Stimulated activated naive CD8-positive, alpha-beta T cell treated with anti-CD3 and anti-CD28 coated beads, Interleukin-15, Interleukin-2, amounts not matched to agents 100 ng/mL and 50 ng/mL, for 24 hours (primary cell): ENCODE data around the gene C13orf46.

Experiments used
- H3K27ac Mint-ChIP-seq: one replicate; pipeline ENCODE4 v1.8.0; 2021; ENCODE audit warnings: mild to moderate bottlenecking, mixed read lengths
- H3K27me3 Mint-ChIP-seq: one replicate; pipeline ENCODE4 v1.8.0; 2021; ENCODE audit warnings: mixed read lengths
- H3K36me3 Mint-ChIP-seq: one replicate; pipeline ENCODE4 v1.8.0; 2021; ENCODE audit warnings: low read depth, mixed read lengths
- H3K4me1 Mint-ChIP-seq: one replicate; pipeline ENCODE4 v1.8.0; 2021; ENCODE audit warnings: low read depth, mixed read lengths
- H3K4me3 Mint-ChIP-seq: one replicate; pipeline ENCODE4 v1.8.0; 2021; ENCODE audit warnings: mild to moderate bottlenecking, mixed read lengths
- H3K9me3 Mint-ChIP-seq: one replicate; pipeline ENCODE4 v1.8.0; 2021; ENCODE audit warnings: mixed read lengths

The C13orf46 gene

GRCh38 chr13:113950451-113951245, 23.2 kb downstream of the C13orf46 start:
- no peaks in the 10 kb centered on the region for H3K27me3 Mint-ChIP-seq
- H3K27ac Mint-ChIP-seq: no peak overlapping the region
- H3K4me3 Mint-ChIP-seq: no peak overlapping the region
- no peaks in the 10 kb centered on the region for H3K4me1 Mint-ChIP-seq
- H3K9me3 Mint-ChIP-seq: no peaks in the 10 kb centered on the region
- H3K36me3 Mint-ChIP-seq: peaks cover 12% of the 10 kb centered on the region

GRCh38 chr13:113949546-113949945, 24.3 kb downstream of the C13orf46 start:
- Mint-ChIP-seq H3K27ac (no peak overlapping the region), H3K27me3 (no peaks in the 10 kb centered on the region), H3K36me3 (peaks cover under 1% of the 10 kb centered on the region), H3K9me3 (no peaks in the 10 kb centered on the region), H3K4me1 (no peaks in the 10 kb centered on the region), H3K4me3 (no peak overlapping the region)

DNA sequence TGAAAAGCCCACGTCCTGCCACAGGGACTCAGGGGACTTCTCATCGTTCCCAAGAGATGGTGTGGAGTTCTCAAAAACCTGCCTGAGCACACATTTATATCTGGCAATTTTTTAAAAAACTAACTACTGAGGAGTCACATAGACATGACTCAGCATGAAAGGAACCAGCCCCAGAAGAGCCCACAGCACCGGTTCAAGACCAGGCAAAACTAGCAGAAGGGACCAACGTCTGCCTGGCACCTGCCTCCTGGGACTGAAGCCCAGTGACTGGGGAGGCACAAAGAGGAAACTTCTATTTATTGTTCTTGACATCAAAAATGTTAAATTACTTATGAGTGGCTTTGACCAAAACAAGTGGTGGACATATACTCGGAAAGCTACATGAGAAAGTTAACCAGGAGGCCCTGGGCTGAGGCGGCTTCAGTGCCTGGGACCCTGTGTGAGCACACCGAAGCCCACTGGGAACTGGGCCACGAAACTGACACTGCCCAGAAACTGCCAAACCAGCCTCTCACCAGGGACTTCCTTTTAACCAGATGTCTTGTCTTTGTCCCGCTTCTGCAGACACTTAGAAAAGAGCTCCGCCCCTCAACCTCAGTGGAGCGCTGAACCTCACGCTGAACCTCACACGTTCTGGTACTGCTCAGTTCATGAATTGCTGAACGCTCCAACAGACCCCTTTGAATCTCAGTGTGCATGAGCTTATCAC, 25.7 kb downstream of the C13orf46 start:
- no peaks in the 10 kb centered on the region for H3K27me3 Mint-ChIP-seq
- no peak overlapping the region for H3K27ac Mint-ChIP-seq
- no peaks in the 10 kb centered on the region for H3K36me3 Mint-ChIP-seq
- H3K9me3 Mint-ChIP-seq: no peaks in the 10 kb centered on the region
- H3K4me3 Mint-ChIP-seq: no peak overlapping the region
- no peaks in the 10 kb centered on the region for H3K4me1 Mint-ChIP-seq

DNA sequence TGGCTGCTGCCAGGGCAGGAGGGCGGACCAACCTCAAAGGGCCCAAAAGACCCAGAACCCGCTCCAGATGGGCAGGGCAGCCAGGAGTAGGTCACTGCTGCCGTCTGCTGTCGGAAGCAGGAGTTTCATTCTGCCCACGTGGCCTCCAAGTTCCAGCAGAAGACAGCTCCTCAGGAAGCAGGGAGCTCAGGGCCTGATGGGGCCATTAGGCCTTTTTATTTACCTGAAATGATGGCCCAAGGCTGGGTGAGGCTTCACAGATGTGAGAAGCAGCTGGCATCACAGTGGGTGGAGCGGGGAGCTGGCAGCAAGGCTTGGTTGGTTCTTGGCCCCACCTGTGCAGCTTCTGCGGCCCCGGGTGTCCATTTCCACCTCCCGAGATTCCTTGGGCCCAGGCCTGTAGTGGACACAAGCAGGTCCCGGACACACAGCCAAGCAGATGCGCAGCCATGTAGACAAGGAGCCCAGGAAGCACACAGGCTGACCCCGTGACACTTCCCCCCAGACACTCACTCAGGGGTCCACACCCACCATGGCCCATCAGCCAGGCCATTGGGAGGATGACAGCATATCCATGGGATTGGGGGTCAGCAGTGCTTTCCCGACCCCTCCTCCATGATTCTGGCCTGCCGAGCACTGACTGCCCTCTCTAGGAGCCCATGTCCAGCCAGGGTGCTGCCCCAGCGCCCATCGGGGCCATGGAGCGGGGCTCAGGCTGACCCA, 26.4 kb downstream of the C13orf46 start:
- no peak overlapping the region for H3K4me3 Mint-ChIP-seq
- H3K9me3 Mint-ChIP-seq: no peaks in the 10 kb centered on the region
- H3K27ac Mint-ChIP-seq: no peak overlapping the region

DNA sequence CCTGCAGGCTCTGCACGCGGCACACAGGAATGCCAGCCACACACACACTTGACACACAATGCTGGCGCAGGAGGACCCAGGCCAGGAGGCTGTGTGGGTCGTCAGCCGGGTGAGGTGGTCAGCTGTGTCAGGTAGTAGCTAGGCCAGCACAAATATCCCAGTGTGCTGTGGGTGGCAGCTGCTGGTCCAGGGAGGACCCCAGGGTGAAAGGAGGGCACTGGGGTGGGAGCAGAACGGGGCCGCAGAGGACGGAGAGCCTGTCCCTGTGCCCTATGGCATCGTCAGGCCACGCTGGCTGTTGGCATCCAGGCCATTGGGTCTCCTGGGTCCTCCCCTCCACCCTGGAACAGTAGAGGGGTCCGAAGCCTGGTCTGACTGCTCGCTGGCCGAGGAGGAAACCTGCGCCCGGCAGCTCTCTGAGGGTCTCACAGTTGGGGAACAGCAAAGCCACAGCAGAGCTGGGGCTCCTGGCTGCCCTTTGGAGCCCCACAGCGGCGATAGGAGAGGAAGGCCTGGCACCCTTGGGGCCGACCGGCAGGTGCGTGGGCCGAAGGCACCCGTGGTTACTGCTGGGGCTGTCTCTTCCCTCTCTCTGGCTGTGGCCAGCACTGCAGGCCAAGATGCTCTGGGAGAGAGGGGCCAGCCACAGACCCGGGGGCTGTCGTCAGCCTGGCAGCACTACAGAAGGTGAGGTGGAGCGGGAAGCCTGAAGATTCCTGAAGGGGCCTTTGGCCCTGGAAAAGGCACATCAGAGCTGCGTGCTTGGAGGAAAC, 27.3 kb downstream of the C13orf46 start:
- H3K27me3 Mint-ChIP-seq: no peaks in the 10 kb centered on the region
- no peaks in the 10 kb centered on the region for H3K4me1 Mint-ChIP-seq
- H3K36me3 Mint-ChIP-seq: no peaks in the 10 kb centered on the region
- H3K4me3 Mint-ChIP-seq: no peak overlapping the region
- no peak overlapping the region for H3K27ac Mint-ChIP-seq
- H3K9me3 Mint-ChIP-seq: no peaks in the 10 kb centered on the region

More for the DNA sequence above, 26.4 kb downstream of the C13orf46 start:
- no peaks in the 10 kb centered on the region for H3K36me3 Mint-ChIP-seq
- H3K27me3 Mint-ChIP-seq: no peaks in the 10 kb centered on the region
- no peaks in the 10 kb centered on the region for H3K4me1 Mint-ChIP-seq

DNA sequence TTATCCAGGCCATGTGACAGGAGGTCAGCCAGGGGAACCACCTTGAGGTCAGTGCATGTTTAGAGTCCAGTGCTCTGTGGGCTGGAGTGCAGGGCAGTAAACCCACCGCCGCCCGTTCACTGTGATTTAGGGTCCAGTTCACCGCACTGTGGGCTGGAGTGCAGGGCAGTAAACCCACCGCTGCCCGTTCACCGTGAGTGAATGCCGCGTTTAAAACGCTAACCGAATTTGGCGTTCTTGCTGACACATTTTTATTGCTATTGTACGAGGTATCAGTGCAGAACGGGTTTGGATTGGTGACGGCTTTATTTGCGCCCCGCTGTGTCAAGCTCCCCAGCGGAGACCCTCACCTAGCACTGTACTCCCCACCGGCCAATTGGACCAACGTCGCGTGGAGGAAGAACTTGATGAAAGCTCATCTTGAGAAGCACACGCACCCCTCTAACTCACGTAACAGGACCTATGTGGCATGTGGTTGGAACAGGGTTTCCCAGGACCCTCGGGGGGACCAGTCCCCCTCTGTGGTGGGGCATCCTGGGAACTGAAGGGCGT, 27.9 kb downstream of the C13orf46 start:
- no peaks in the 10 kb centered on the region for H3K4me1 Mint-ChIP-seq
- H3K27ac Mint-ChIP-seq: no peak overlapping the region

DNA sequence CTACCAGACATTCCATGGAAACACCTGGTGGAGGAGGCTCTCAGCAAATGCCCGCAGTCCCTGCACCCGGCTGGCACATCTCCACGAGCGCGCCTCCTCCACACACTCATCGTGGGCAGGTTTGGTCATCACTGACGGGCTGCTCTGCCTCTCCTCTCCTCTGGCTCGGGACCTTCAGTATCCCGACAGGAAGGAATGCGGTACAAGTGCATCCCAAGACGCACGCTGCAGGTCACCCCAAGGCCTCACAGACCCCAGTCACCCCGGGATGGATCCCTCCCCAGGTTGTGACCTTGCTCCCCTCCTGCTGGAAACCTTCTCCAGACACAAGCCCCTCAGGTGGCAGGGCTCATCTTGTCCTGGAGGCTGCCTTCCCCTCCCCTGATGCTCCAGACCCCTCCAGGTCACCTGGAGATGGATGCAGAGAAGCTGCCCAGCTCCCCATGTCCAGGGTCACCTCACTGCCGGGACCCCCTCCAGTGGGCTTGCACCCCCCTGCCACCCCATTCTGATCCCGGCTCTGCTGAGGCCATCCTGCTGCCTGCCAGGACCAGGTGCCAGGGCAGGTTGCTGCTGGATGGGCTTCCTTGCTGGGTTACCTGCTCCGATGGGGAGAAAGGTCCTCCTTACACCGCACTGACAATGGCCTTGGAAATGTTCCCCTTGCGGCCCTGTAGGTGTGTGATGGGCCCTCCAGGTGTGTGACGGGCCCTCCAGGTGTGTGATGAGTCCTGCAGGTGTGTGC, 29.9 kb downstream of the C13orf46 start:
- no peaks in the 10 kb centered on the region for H3K36me3 Mint-ChIP-seq
- H3K9me3 Mint-ChIP-seq: no peaks in the 10 kb centered on the region
- no peaks in the 10 kb centered on the region for H3K4me1 Mint-ChIP-seq
- no peak overlapping the region for H3K4me3 Mint-ChIP-seq
- no peak overlapping the region for H3K27ac Mint-ChIP-seq
- no peaks in the 10 kb centered on the region for H3K27me3 Mint-ChIP-seq

More for the DNA sequence above, 27.9 kb downstream of the C13orf46 start:
- Mint-ChIP-seq H3K27me3 (no peaks in the 10 kb centered on the region), H3K36me3 (no peaks in the 10 kb centered on the region), H3K9me3 (no peaks in the 10 kb centered on the region), H3K4me3 (no peak overlapping the region)

- H3K4me1 Mint-ChIP-seq: no peaks in the 10 kb centered on the region
- no peaks in the 10 kb centered on the region for H3K36me3 Mint-ChIP-seq
- H3K9me3 Mint-ChIP-seq: no peaks in the 10 kb centered on the region
- H3K27ac Mint-ChIP-seq: no peak overlapping the region
- no peak overlapping the region for H3K4me3 Mint-ChIP-seq
- H3K27me3 Mint-ChIP-seq: no peaks in the 10 kb centered on the region
These were observed 31.2 kb downstream of the C13orf46 start for GRCh38 chr13:113942591-113943103.

DNA sequence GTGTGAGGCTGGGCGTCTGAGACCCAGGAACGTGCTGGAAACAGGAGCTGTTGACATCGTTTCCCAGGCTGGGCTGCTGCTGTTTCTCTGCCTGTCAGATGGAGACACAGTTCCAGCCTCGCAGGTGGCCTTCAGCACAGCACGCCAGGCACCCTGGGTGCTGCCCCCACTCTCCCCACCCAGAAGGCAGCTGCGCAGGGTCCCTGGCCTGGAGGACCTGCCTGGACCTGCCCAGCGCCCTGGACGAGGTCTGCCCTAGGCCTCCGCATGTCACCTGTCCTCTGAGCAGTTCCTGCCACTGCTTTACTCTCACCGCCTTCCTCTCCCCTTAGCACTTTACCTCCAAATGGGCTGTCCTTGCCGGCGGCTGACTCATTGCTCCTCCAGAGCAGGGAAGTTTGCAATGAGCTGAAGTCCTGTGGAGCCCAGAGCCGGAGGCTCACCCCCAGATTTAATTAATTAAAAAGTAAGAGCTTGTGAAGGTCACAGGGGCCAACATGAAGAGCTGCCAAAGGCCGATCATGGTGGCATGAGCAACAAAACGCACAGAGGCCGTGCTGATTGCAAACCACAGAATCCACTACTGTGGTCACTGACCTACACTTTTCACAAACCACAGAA, 32.2 kb downstream of the C13orf46 start:
- no peaks in the 10 kb centered on the region for H3K27me3 Mint-ChIP-seq
- no peak overlapping the region for H3K27ac Mint-ChIP-seq
- no peak overlapping the region for H3K4me3 Mint-ChIP-seq
- no peaks in the 10 kb centered on the region for H3K4me1 Mint-ChIP-seq
- H3K9me3 Mint-ChIP-seq: no peaks in the 10 kb centered on the region
- no peaks in the 10 kb centered on the region for H3K36me3 Mint-ChIP-seq

GRCh38 chr13:113939944-113940297, 34.0 kb downstream of the C13orf46 start:
- H3K27me3 Mint-ChIP-seq: no peaks in the 10 kb centered on the region
- no peak overlapping the region for H3K4me3 Mint-ChIP-seq
- no peak overlapping the region for H3K27ac Mint-ChIP-seq
- H3K4me1 Mint-ChIP-seq: no peaks in the 10 kb centered on the region
- H3K9me3 Mint-ChIP-seq: no peaks in the 10 kb centered on the region
- no peaks in the 10 kb centered on the region for H3K36me3 Mint-ChIP-seq

GRCh38 chr13:113939129-113939943, 34.5 kb downstream of the C13orf46 start:
- no peak overlapping the region for H3K27ac Mint-ChIP-seq
- peaks cover 2% of the 10 kb centered on the region for H3K27me3 Mint-ChIP-seq
- H3K36me3 Mint-ChIP-seq: no peaks in the 10 kb centered on the region
- no peaks in the 10 kb centered on the region for H3K4me1 Mint-ChIP-seq
- no peak overlapping the region for H3K4me3 Mint-ChIP-seq
- H3K9me3 Mint-ChIP-seq: no peaks in the 10 kb centered on the region

DNA sequence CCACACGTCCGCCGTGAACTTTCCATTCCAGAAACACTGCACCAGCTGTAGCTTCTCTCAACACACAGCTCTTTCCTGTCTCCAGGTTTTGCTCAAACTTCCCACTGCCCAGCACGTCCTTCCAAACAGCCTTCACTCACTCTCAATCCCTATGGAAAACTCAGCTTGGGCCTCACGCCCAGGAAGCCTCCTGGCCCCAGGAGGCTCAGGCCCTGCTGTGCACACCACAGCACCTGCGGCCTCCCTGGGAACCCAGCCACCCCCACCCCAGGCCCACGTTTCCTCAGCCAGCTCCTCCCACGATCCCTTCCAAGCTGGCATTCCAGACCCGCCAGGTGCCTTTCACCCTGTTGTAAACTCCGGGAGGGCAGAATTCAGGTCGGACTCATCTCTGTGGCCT, 35.2 kb downstream of the C13orf46 start:
- H3K9me3 Mint-ChIP-seq: no peaks in the 10 kb centered on the region
- no peaks in the 10 kb centered on the region for H3K36me3 Mint-ChIP-seq

DNA sequence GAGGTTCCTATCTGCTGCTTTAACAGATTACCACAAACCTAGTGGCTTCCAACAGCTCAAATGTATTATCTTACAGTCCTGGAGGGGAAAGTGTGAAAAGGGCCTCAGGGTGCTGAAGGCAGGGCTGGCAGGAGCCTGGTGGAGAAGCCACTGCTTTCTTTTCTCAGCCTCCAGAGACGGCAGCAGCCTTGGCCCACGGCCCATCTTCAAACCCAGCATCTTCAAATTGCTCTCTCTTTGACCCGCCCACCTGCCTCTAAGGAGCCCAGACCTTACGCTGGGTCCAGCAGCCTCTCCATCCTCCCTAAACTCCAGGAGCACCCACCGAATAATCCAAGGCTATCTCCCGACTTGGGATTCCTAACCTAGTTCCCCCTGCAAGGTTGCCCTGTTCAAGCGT, 35.6 kb downstream of the C13orf46 start:
- Mint-ChIP-seq H3K27ac (no peak overlapping the region), H3K4me3 (no peak overlapping the region), H3K36me3 (no peaks in the 10 kb centered on the region), H3K4me1 (no peaks in the 10 kb centered on the region), H3K9me3 (no peaks in the 10 kb centered on the region), H3K27me3 (peaks cover 11% of the 10 kb centered on the region)

More for the DNA sequence above, 35.2 kb downstream of the C13orf46 start:
- H3K4me1 Mint-ChIP-seq: no peaks in the 10 kb centered on the region
- H3K27me3 Mint-ChIP-seq: peaks cover 7% of the 10 kb centered on the region
- H3K27ac Mint-ChIP-seq: no peak overlapping the region
- no peak overlapping the region for H3K4me3 Mint-ChIP-seq
